WTC11 (cell line): Measurements from ENCODE around the gene MTM1. TPM values are rescaled to one million over a fixed set of nuclear protein-coding genes. Genes with fewer than 3 reads are reported as not detected.

Source experiments
- ATAC-seq: fragments of 200-7000 bp; cut with Tn5 transposase; 2 replicates; pipeline ENCODE4 v1.10.0; 2021; ENCODE audit warnings: mild to moderate bottlenecking, moderate library complexity
- CTCF ChIA-PET: fragments of 300-600 bp; sonication (Branson Sonifier 250); formaldehyde crosslinking; loops from one replicate; lab custom pipeline; 2021; ENCODE audit warnings: antibody characterized with exemption; lab: Charles Lee
- POLR2A ChIA-PET: fragments of 350-600 bp; sonication (Branson Sonifier 250); formaldehyde crosslinking; loops from one replicate; lab custom pipeline; 2021; ENCODE audit warnings: antibody characterized with exemption; lab: Charles Lee
- DNase-seq: peaks from one replicate; pipeline ENCODE4 v3.0.0; 2021; ENCODE audit warnings: low spot score
- H3K27ac Mint-ChIP-seq: 2 replicates; pipeline ENCODE4 v1.8.0; 2021; ENCODE audit warnings: mixed read lengths
- H3K27me3 Mint-ChIP-seq: 2 replicates; pipeline ENCODE4 v1.8.0; 2021; ENCODE audit warnings: low read depth, mild to moderate bottlenecking, moderate library complexity, mixed read lengths
- H3K36me3 Mint-ChIP-seq: 2 replicates; pipeline ENCODE4 v1.8.0; 2021; ENCODE audit warnings: mixed read lengths
- H3K4me1 Mint-ChIP-seq: 2 replicates; pipeline ENCODE4 v1.8.0; 2022; ENCODE audit warnings: mixed read lengths
- H3K4me3 Mint-ChIP-seq: 2 replicates; pipeline ENCODE4 v1.8.0; 2021; ENCODE audit warnings: mild to moderate bottlenecking, moderate library complexity, mixed read lengths
- H3K9me3 Mint-ChIP-seq: 2 replicates; pipeline ENCODE4 v1.8.0; 2021; ENCODE audit warnings: mixed read lengths
- ATF1 ChIP-seq: sonication (generic); formaldehyde crosslinking; IDR thresholded peaks from 2 replicates; pipeline ENCODE4 v1.8.1; 2023; ENCODE audit warnings: mild to moderate bottlenecking, moderate library complexity, missing genetic modification reagents
- CREM ChIP-seq: sonication (generic); formaldehyde crosslinking; IDR thresholded peaks from 2 replicates; pipeline ENCODE4 v1.8.1; 2022; ENCODE audit warnings: mild to moderate bottlenecking, missing genetic modification reagents, moderate library complexity
- CTCF ChIP-seq: fragments of 200-600 bp; IDR thresholded peaks from 2 replicates; pipeline ENCODE4 v1.8.0; 2022; ENCODE audit warnings: antibody characterized with exemption
- FOXP1 ChIP-seq: sonication (generic); formaldehyde crosslinking; IDR thresholded peaks from 2 replicates; pipeline ENCODE4 v1.8.0; 2022; ENCODE audit warnings: missing genetic modification reagents, mild to moderate bottlenecking, moderate library complexity, borderline replicate concordance
- HMGXB4 ChIP-seq: sonication (generic); formaldehyde crosslinking; IDR thresholded peaks from 2 replicates; pipeline ENCODE4 v1.8.1; 2023; ENCODE audit warnings: mild to moderate bottlenecking, moderate library complexity, missing genetic modification reagents
- IRF1 ChIP-seq: sonication (generic); formaldehyde crosslinking; IDR thresholded peaks from 2 replicates; pipeline ENCODE4 v1.8.0; 2023; ENCODE audit warnings: missing genetic modification reagents
- MXD4 ChIP-seq: fragments of 250-450 bp; sonication (Bioruptor Pico); IDR thresholded peaks from 2 replicates; pipeline ENCODE4 v1.8.0; 2021; ENCODE audit warnings: mild to moderate bottlenecking, moderate library complexity, borderline replicate concordance
- NFATC4 ChIP-seq: fragments of 250-450 bp; sonication (Bioruptor Pico); IDR thresholded peaks from 2 replicates; pipeline ENCODE4 v1.9.0; 2021; ENCODE audit warnings: mild to moderate bottlenecking
- SMAD4 ChIP-seq: sonication (generic); formaldehyde crosslinking; IDR thresholded peaks from 2 replicates; pipeline ENCODE4 v1.8.0; 2022; ENCODE audit warnings: mild to moderate bottlenecking, missing genetic modification reagents
- SOX15 ChIP-seq: fragments of 250-450 bp; sonication (Bioruptor Pico); IDR thresholded peaks from 2 replicates; pipeline ENCODE4 v1.9.0; 2021; ENCODE audit warnings: mild to moderate bottlenecking
- USF1 ChIP-seq: sonication (generic); formaldehyde crosslinking; IDR thresholded peaks from 2 replicates; pipeline ENCODE4 v1.8.0; 2022; ENCODE audit warnings: mild to moderate bottlenecking, missing genetic modification reagents
- ZMAT4 ChIP-seq: fragments of 250-450 bp; sonication (Bioruptor Pico); IDR thresholded peaks from 2 replicates; pipeline ENCODE4 v1.9.0; 2021; ENCODE audit warnings: mild to moderate bottlenecking
- ZNF121 ChIP-seq: sonication (generic); formaldehyde crosslinking; IDR thresholded peaks from 2 replicates; pipeline ENCODE4 v1.8.0; 2023; ENCODE audit warnings: missing genetic modification reagents
- ZNF219 ChIP-seq: sonication (generic); formaldehyde crosslinking; IDR thresholded peaks from 2 replicates; pipeline ENCODE4 v1.8.0; 2023; ENCODE audit warnings: missing genetic modification reagents, mild to moderate bottlenecking, borderline replicate concordance
- ZNF416 ChIP-seq: fragments of 250-450 bp; sonication (Bioruptor Pico); IDR thresholded peaks from 2 replicates; pipeline ENCODE4 v1.9.0; 2021; ENCODE audit warnings: mild to moderate bottlenecking, inconsistent platforms
- ZNF425 ChIP-seq: fragments of 250-450 bp; sonication (Bioruptor Pico); conservative IDR thresholded peaks from 2 replicates; pipeline ENCODE4 v1.9.0; 2021; ENCODE audit warnings: mild to moderate bottlenecking
- ZNF512 ChIP-seq: sonication (generic); formaldehyde crosslinking; IDR thresholded peaks from 2 replicates; pipeline ENCODE4 v1.8.1; 2022; ENCODE audit warnings: missing genetic modification reagents, borderline replicate concordance
- total RNA-seq: library from RNA; stranded (reverse); gene quantifications from 3 replicates; pipeline ENCODE4 v1.2.3, GENCODE V29; 2021
- TF ChIP-seq, protein P1 (sequence below): fragments of 250-450 bp; sonication (Bioruptor Pico); IDR thresholded peaks from 2 replicates; pipeline ENCODE4 v2.1.2; 2022; ENCODE audit warnings: mild to moderate bottlenecking, moderate library complexity

Gene MTM1
- total RNA-seq, 1 experiment from 2014 or later = 10.4 TPM

- TF ChIP-seq FOXP1 = no peak
- TF ChIP-seq ZNF416 (CRISPR knock-in tag) = no peak
- TF ChIP-seq, protein P1, sequence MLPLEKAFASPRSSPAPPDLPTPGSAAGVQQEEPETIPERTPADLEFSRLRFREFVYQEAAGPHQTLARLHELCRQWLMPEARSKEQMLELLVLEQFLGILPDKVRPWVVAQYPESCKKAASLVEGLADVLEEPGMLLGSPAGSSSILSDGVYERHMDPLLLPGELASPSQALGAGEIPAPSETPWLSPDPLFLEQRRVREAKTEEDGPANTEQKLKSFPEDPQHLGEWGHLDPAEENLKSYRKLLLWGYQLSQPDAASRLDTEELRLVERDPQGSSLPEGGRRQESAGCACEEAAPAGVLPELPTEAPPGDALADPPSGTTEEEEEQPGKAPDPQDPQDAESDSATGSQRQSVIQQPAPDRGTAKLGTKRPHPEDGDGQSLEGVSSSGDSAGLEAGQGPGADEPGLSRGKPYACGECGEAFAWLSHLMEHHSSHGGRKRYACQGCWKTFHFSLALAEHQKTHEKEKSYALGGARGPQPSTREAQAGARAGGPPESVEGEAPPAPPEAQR (CRISPR knock-in tag) = no peak
- no peak for TF ChIP-seq HMGXB4 (CRISPR knock-in tag)
These were observed 24.9 kb upstream of the MTM1 start (continued) for GRCh38 chrX:150543230-150544155.

DNA sequence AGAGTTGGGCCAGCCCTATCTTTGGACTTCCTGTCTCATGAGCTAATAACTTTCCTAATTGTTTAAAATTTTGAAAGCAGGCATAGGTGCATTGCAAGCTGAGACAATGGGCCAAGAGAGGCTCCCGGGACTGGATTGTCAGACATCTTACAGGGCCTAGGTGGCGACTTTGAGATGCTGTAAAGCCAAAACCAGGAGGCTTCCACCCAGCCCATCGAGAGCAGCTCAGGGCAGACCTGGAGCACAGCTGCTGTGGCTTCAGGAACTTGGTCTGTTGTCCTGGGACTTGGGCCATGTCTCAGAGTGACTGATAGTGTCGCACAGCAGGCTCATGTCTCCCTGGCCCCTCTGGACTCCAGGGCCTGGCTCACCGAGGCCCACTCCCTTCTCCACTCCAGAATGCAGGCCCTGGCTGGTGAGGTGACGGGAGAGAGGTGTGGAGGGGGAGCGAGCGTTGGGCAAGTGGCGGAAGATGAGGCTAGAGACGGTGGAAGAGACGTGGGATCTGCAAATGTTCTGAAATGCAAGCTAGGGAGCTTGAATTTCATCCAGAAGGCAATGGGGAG lies 24.1 kb upstream of the MTM1 start:
- POLR2A ChIA-PET = interaction anchor here (0.6 kb wide), 1 partner anchor 178 kb away, joined by 3 read pairs; no protein-coding TSS in a partner anchor
- H3K4me1 Mint-ChIP-seq = peaks cover 17% of the 10 kb centered on the region

More for the DNA sequence above, 24.1 kb upstream of the MTM1 start:
- peaks cover 32% of the 10 kb centered on the region for H3K27me3 Mint-ChIP-seq
- H3K9me3 Mint-ChIP-seq = no peaks in the 10 kb centered on the region
- peak; percentile 80 for ATAC-seq
- TF ChIP-seq ATF1 (CRISPR knock-in tag) (no peak), IRF1 (no peak), ZNF219 (CRISPR knock-in tag) (no peak), ZNF121 (CRISPR knock-in tag) (no peak), ZNF425 (no peak), CTCF (no peak), NFATC4 (no peak), USF1 (CRISPR knock-in tag) (no peak), ZNF512 (CRISPR knock-in tag) (no peak), SMAD4 (CRISPR knock-in tag) (no peak), CREM (CRISPR knock-in tag) (no peak), ZMAT4 (CRISPR knock-in tag) (no peak), SOX15 (CRISPR knock-in tag) (no peak), MXD4 (no peak)
- TF ChIP-seq, protein P1 (CRISPR knock-in tag) = no peak
- peak; percentile 35 for DNase-seq
- CTCF ChIA-PET = interaction anchor here (0.7 to 2.3 kb wide), 14 partner anchors 14 to 175 kb away, joined by 3 to 9 read pairs (median 6); partner anchors contain the start of gene MTM1
- no peak overlapping the region; the same call in 1 of the 2 replicates for H3K27ac Mint-ChIP-seq
- no peaks in the 10 kb centered on the region for H3K36me3 Mint-ChIP-seq
- no peak overlapping the region for H3K4me3 Mint-ChIP-seq
